ENCODE results near the gene BRINP1.

- TF ChIP-seq POLR2A (IDR thresholded peaks at IDR 0.05; ENCODE audit: low read length): no peak
- no peak for TF ChIP-seq GATA1 (IDR thresholded peaks at IDR 0.05; ENCODE audit: low read depth, low read length)
These were observed 193.7 kb downstream of the BRINP1 start for GRCh38 chr9:119175581-119175980.
